NT2/D1 (cell line): ENCODE measurements around the gene IKBIP.
"Not testable (repeated sequence)": the region's sequence is repeated elsewhere in the genome, so short reads cannot be mapped to it uniquely, and the experiment has no call there.

Source experiments
- DNase-seq: peaks from one replicate; pipeline ENCODE4 v3.0.0-alpha.2; 2011; ENCODE audit warnings: low read depth, low spot score
- H3K27me3 ChIP-seq: 2 replicates; pipeline ENCODE4 v1.6.0; 2011; ENCODE audit warnings: mild to moderate bottlenecking; ENCODE audit not compliant: insufficient read length, insufficient read depth
- H3K36me3 ChIP-seq: 2 replicates; pipeline ENCODE4 v1.6.1; 2011; ENCODE audit warnings: mild to moderate bottlenecking, low read length, mixed read lengths; ENCODE audit not compliant: insufficient read depth, insufficient read length
- H3K4me1 ChIP-seq: 2 replicates; pipeline ENCODE4 v1.5.1; 2011; ENCODE audit not compliant: insufficient read depth, insufficient read length
- H3K4me3 ChIP-seq: 2 replicates; pipeline ENCODE4 v1.5.1; 2011; ENCODE audit warnings: low read depth; ENCODE audit not compliant: insufficient read length
- H3K9ac ChIP-seq: 2 replicates; pipeline ENCODE4 v1.6.0; 2011; ENCODE audit warnings: low read depth; ENCODE audit not compliant: insufficient read length
- H3K9me3 ChIP-seq: 2 replicates; pipeline ENCODE4 v1.5.1; 2011; ENCODE audit warnings: mild to moderate bottlenecking, low read length; ENCODE audit not compliant: insufficient read depth
- SUZ12 ChIP-seq: IDR thresholded peaks from 2 replicates; pipeline ENCODE4 v1.6.1; 2011; ENCODE audit not compliant: insufficient read length, insufficient read depth; ENCODE audit errors: extremely low read depth
- YY1 ChIP-seq: IDR thresholded peaks from 2 replicates; pipeline ENCODE4 v1.6.1; 2011; ENCODE audit not compliant: insufficient read length, insufficient read depth
- ZNF274 ChIP-seq: IDR thresholded peaks from 2 replicates; pipeline ENCODE4 v1.6.1; 2011; ENCODE audit warnings: mild to moderate bottlenecking, low read depth, low read length

Gene IKBIP

GRCh38 chr12:98646294-98647090 lies 1.9 kb upstream of the IKBIP start:
- peaks cover 36% of the 10 kb centered on the region for H3K36me3 ChIP-seq
- H3K9me3 ChIP-seq: no peaks in the 10 kb centered on the region
- TF ChIP-seq YY1: no peak
- no peak for TF ChIP-seq SUZ12
- no peak for TF ChIP-seq ZNF274
- peak overlapping the region; percentile 5 for H3K4me3 ChIP-seq
- DNase-seq: no peak
- H3K27me3 ChIP-seq: no peaks in the 10 kb centered on the region
- no peak overlapping the region for H3K9ac ChIP-seq
- H3K4me1 ChIP-seq: no peaks in the 10 kb centered on the region

DNA sequence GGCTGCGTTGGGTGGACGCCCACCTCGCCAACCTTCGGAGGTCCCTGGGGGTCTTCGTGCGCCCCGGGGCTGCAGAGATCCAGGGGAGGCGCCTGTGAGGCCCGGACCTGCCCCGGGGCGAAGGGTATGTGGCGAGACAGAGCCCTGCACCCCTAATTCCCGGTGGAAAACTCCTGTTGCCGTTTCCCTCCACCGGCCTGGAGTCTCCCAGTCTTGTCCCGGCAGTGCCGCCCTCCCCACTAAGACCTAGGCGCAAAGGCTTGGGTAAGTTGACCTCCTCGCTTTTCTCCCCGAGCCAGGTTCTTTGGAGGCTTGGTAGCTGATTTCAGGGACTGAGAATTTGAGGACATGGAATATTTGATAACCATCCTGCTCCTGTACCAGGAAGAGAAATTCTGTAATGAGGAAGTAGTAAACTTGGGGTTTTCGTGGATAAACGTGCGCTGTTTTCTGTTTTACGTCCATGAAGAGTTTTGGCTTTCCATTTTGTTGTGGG lies 1.0 kb upstream of the IKBIP start:
- Histone ChIP-seq H3K4me3 (peak overlapping the region; percentile 94), H3K9ac (peak overlapping the region; percentile 92), H3K36me3 (peaks cover 35% of the 10 kb centered on the region), H3K4me1 (no peaks in the 10 kb centered on the region), H3K27me3 (no peaks in the 10 kb centered on the region), H3K9me3 (no peaks in the 10 kb centered on the region)
- TF ChIP-seq ZNF274: no peak
- TF ChIP-seq YY1: no peak
- no peak for TF ChIP-seq SUZ12
- DNase-seq: no peak

DNA sequence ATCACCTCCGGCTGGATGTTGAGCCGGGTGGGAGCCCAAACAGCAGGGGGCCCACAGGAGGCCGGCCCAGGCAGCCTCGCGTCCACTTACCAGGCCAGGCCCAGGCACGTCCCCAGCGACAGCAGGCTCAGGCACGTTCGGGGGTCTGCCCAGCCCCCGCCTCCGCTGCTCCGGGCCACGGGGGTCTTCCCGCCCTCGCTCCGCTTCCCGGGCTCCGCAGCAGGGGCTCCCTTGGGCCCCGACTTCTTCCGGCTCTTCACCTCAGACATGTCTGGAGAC lies 216 bp downstream of the IKBIP start:
- Histone ChIP-seq H3K36me3 (peaks cover 28% of the 10 kb centered on the region), H3K9ac (peak overlapping the region; percentile 82), H3K9me3 (no peaks in the 10 kb centered on the region), H3K4me3 (peak overlapping the region; percentile 94), H3K27me3 (no peaks in the 10 kb centered on the region), H3K4me1 (no peaks in the 10 kb centered on the region)
- no peak for DNase-seq
- no peak for TF ChIP-seq YY1
- no peak for TF ChIP-seq SUZ12
- no peak for TF ChIP-seq ZNF274

DNA sequence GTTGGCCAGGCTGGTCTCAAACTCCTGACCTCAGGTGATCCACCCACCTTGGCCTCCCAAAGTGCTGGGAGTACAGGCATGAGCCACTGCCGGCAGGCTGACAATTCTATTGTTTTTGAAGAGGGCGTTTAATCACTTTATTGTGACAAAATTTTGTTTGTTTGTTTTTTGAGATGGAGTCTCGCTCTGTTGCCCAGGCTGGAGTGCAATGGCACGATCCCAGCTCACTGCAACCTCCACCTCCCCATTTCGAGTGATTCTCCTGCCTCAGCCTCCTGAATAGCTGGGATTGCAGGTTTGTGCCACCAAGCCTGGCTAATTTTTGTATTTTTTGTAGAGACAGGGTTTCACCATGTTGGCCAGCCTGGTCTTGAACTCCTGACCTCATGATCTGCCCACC lies 1.8 kb downstream of the IKBIP start:
- not testable (repeated sequence) for H3K9ac ChIP-seq, H3K4me3 ChIP-seq, DNase-seq, H3K27me3 ChIP-seq, H3K9me3 ChIP-seq, H3K4me1 ChIP-seq
- peaks cover 15% of the 10 kb centered on the region for H3K36me3 ChIP-seq

DNA sequence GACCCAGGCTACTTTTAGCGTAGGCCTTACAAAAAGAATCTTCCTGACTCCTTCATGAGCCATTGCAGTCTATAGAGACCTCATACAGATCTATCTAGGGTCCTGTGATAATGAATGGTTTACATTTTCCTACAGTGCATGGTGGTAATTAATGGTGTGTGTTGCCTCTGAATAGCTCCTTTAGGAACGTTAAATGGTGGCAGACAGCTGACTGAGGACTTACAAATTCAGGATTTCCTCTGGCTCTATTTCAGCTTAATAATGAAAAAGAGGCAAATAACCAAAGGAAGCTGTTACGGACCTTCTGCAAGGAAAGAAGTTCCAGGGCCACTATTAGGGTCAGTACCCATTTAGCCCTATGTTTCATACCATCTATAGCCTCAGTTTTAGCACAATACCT lies 5.1 kb downstream of the IKBIP start:
- Histone ChIP-seq H3K4me1 (no peaks in the 10 kb centered on the region), H3K36me3 (peaks cover 15% of the 10 kb centered on the region), H3K4me3 (no peak overlapping the region), H3K9ac (no peak overlapping the region), H3K9me3 (no peaks in the 10 kb centered on the region), H3K27me3 (no peaks in the 10 kb centered on the region)
- TF ChIP-seq ZNF274 (no peak), SUZ12 (no peak), YY1 (no peak)
- DNase-seq: no peak

DNA sequence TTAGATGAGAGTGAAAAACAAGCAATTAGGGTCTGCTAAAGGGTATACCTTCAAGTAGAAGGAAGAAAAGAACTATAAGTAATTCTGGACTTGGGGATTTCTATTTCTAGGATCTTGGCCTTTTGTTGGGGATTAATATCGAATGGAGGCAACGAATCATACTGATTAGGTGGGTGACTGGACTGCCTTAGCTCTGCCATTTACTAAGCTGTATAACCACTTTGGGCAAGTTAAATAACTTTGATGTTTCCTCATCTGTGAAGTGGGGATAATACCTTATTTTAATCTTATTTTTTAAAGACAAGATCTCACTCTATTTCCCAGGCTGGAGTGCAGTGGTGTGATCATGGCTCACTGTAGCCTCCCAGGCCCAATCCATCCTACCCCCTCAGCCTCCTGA lies 6.6 kb downstream of the IKBIP start:
- H3K36me3 ChIP-seq: peaks cover 26% of the 10 kb centered on the region
- no peak for DNase-seq
- no peak overlapping the region for H3K9ac ChIP-seq
- no peak overlapping the region for H3K4me3 ChIP-seq
- H3K4me1 ChIP-seq: no peaks in the 10 kb centered on the region
- no peaks in the 10 kb centered on the region for H3K9me3 ChIP-seq
- no peaks in the 10 kb centered on the region for H3K27me3 ChIP-seq
- TF ChIP-seq YY1: no peak

GRCh38 chr12:98637068-98637467 lies 7.5 kb downstream of the IKBIP start:
- no peaks in the 10 kb centered on the region for H3K27me3 ChIP-seq
- DNase-seq: no peak
- no peak overlapping the region for H3K9ac ChIP-seq
- H3K4me3 ChIP-seq: no peak overlapping the region
- TF ChIP-seq SUZ12 (no peak), YY1 (no peak), ZNF274 (no peak)
- H3K36me3 ChIP-seq: peaks cover 34% of the 10 kb centered on the region
- H3K4me1 ChIP-seq: no peaks in the 10 kb centered on the region
- no peaks in the 10 kb centered on the region for H3K9me3 ChIP-seq
